Measurements from ENCODE around the gene SGIP1.

GRCh38 chr1:66725885-66726665 is 192.1 kb downstream of the SGIP1 start:
- TF ChIP-seq CTCF (IDR thresholded peaks at IDR 0.05) (peak; percentile 65 to 96 (median 81)), EP300 (IDR thresholded peaks at IDR 0.05) (no peak), POLR2A (IDR thresholded peaks at IDR 0.05) (no peak)
